SH-SY5Y (cell line): ENCODE data around the gene SMC6.

ENCODE experiments used
- GATA2 ChIP-seq: IDR thresholded peaks from 2 replicates; pipeline ENCODE4 v1.6.1; 2011; ENCODE audit warnings: mild to moderate bottlenecking, low read depth, low read length
- GATA3 ChIP-seq: IDR thresholded peaks from 2 replicates; pipeline ENCODE4 v1.6.1; 2011; ENCODE audit warnings: low read depth, mild to moderate bottlenecking, low read length, moderate library complexity

- TF ChIP-seq GATA2 (no peak), GATA3 (no peak)
Observed at GRCh38 chr2:17799301-17800120, 45.9 kb upstream of the SMC6 start.
